GM18505 (cell line): Measurements from ENCODE around the gene GGACT.

Experiments used
- ATAC-seq: cut with Tn5 transposase; IDR thresholded peaks from one replicate; pipeline ENCODE4 v1.9.1; 2021; ENCODE audit not compliant: unreplicated experiment
- POLR2A ChIP-seq: IDR thresholded peaks from 4 replicates; pipeline ENCODE4 v1.6.1; 2011; ENCODE audit warnings: borderline replicate concordance; ENCODE audit not compliant: insufficient read depth, insufficient read length; ENCODE audit errors: extremely low read depth

Gene GGACT

GRCh38 chr13:100517728-100518127 is 70.9 kb downstream of the GGACT start:
- ATAC-seq = no peak
- no peak for TF ChIP-seq POLR2A

DNA sequence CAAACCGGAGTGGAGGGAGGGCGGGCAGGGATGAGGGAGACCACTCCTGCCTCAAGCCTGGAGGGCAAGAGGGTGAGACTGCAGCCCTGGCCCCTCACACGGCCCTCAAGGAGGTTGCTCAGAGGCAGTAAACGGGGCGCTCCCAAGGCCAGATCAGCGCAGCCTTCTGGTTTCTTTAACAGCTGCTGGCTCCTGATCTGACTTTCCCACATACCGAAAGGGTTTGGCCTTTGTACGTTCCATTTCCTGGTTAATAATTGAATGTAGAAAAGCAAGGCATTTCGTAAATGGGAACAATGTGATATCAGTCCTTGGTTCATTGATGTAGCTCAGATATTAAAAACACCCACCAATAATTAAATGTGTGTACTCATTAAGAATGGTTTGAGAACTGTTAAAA is 71.5 kb downstream of the GGACT start:
- no peak for TF ChIP-seq POLR2A
- ATAC-seq = no peak

GRCh38 chr13:100515410-100515800 is 73.2 kb downstream of the GGACT start:
- TF ChIP-seq POLR2A = no peak
- no peak for ATAC-seq

DNA sequence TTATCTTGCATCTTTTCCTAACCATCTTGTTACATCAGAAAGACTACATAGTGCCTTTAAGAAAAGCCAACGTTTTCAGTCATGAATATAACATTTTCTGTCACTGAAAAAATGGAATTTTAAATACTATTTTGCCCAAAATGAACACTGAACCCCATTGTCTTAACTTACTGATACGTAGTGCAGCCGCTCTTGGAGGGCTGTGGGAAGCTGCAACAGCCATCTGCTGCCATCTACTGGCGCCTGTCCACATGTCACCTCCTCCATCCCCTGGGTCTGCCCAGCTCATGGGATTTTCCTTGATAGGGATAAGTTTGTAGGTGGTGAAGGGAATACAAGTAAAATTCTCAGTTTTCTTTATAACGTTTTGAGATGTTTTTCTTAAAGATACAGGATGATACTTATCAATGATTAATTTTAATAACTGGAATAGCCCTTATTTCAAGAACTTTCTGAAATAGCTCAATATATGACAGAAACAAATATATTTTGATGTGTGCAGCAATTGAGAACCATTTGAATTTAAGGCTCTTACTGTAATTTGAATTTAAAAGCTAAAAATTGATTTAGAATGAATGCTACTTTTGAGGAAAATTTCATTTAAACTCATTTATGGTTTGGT is 73.7 kb downstream of the GGACT start:
- ATAC-seq = no peak
- no peak for TF ChIP-seq POLR2A

GRCh38 chr13:100513987-100514670 is 74.5 kb downstream of the GGACT start:
- no peak for ATAC-seq
- no peak for TF ChIP-seq POLR2A

DNA sequence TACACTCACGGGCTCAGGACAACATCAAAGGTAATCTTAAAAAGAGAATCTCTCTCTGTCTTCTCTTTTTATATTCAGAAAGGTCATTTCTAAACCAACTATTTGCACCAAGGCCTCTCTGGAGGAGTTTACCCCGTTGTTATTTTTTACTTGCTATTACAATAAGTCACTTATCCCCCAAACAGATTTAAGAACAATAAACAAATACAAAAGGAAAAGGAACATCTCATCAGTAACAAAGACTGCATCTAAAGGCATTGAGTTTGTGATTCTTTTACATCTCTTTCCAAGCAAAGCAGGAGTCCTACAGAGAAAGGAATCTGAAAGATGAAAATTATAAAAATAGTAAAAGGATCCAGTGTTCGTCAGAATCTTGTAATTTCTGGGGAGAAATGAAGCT is 75.4 kb downstream of the GGACT start:
- TF ChIP-seq POLR2A = no peak
- no peak for ATAC-seq

- ATAC-seq = no peak
- TF ChIP-seq POLR2A = no peak
Measured at GRCh38 chr13:100512422-100512821, 76.2 kb downstream of the GGACT start.

- TF ChIP-seq POLR2A = no peak
- ATAC-seq = no peak
Measured at GRCh38 chr13:100511466-100511865, 77.1 kb downstream of the GGACT start.

DNA sequence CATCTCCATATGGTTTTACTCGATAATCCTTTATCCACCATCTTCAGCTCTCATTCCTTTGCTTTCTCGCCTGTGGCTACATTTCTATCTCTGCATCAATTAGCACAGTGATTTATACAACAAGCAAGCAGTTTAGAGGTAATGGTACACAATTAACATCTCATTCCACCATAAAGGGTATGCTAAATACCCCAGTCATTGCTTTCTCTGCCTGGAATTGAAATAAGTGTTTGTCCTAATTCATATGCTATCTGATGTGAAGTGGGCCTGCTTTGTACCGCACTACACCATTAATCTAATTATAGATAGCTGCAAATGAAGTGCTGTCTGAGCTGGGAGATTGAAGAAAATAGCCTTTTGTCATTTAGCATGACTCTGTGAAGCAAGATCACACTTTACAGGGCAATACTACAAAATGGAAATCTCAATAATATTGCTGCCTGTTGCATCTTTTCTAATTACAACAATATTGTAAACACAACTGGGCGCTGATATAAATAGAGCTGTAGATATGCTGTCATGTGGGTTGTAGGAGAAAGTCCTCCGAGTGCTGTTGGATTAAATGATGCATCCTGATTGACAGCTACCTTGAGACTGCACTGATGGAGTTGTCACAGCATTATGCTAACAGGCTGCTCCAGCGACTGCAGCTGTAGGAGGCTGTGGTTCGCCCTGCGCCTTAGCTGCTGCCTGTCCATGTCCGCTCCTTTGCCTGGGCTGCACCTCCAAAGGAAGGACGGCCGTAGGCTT is 78.2 kb downstream of the GGACT start:
- ATAC-seq = no peak
- TF ChIP-seq POLR2A = no peak

- no peak for ATAC-seq
- TF ChIP-seq POLR2A = no peak
Measured at GRCh38 chr13:100508996-100509395, 79.6 kb downstream of the GGACT start.

DNA sequence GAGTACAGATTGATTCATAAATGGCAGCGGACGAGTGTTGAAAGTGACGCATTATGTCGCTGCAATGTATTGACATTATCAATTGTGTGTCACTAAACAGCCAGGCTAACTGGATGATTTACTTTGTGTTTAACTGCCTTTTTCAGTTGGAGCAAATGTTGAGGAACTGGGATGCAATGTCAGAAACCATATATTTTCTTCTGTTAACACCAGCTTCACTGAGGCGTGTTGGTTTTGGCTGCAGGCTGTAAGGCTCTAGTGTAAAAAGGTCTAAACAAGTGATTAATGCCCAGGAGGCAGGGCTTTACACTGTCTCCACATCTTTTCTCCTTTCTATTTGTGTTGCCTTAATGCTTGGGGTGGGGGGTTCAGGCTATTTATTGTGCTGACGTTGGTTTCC is 80.1 kb downstream of the GGACT start:
- TF ChIP-seq POLR2A = no peak
- ATAC-seq = no peak

DNA sequence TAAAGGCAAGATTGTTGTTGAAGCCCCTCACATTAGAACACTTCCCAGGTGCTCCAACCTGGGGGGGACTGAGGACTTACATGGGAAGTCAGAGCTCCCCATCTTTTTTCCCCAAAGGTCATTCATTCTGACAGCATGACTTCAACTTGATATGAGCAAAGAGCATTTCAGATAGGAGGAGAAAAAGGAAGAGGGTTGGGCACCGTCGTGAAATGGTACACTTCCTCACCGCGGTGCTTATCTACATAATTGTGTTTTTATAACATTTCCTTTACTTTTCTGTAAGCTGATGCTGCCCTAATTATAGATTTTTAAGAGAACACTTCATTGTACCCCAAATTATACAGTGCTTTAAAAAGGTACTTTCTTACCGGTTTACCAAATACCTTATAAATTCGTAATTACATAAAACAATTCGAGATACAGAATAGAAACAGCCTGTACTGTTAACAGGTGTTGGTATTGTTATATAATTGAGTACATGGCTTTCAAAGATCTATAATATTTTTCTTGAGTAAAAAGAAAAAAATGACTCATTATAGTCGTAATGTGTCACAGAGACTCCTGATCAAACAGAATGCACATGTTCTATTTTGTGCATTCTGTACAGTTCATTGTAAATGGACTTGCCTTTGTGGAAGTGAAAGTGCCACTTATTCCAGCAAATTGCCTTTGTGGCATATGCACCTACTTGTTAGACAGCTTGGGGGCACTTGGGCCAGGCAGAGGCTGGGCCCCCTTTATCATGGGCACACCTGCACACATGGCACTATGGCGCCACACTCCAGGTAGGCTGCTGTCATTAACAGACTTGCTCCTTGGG is 81.8 kb downstream of the GGACT start:
- no peak for ATAC-seq
- TF ChIP-seq POLR2A = no peak

GRCh38 chr13:100506154-100506553 is 82.4 kb downstream of the GGACT start:
- TF ChIP-seq POLR2A = no peak
- no peak for ATAC-seq

DNA sequence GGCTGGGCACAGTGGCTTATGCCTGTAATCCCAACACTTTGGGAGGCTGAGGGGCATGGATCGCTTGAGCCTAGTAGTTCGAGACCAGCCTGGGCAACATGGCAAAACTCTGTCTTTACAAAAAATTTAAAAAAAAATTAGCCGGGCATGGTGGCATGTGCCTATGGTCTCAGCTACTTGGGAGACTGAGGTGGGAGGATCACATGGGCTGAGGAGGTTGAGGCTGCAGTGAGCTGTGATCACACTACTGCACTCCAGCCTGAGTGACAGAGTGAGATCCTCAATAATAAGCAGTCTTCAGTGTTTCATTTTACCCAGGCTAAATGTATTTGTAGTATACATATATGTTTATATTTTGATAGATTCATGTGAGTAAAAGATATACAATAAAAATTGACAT is 85.0 kb downstream of the GGACT start:
- no peak for TF ChIP-seq POLR2A
- ATAC-seq = no peak

GRCh38 chr13:100502446-100502845 is 86.1 kb downstream of the GGACT start:
- no peak for ATAC-seq
- no peak for TF ChIP-seq POLR2A
